NCI-H526 treated with DMSO at 0.1 percent for 48 hours (cell line): Measurements from ENCODE around the gene KCNJ9.

Source experiments
- DNase-seq: peaks from one replicate; lab custom pipeline; 2025; lab: John Stamatoyannopoulos, UW

The KCNJ9 gene

GRCh38 chr1:160087118-160087662 is 5.9 kb downstream of the KCNJ9 start:
- DNase-seq: no peak

DNA sequence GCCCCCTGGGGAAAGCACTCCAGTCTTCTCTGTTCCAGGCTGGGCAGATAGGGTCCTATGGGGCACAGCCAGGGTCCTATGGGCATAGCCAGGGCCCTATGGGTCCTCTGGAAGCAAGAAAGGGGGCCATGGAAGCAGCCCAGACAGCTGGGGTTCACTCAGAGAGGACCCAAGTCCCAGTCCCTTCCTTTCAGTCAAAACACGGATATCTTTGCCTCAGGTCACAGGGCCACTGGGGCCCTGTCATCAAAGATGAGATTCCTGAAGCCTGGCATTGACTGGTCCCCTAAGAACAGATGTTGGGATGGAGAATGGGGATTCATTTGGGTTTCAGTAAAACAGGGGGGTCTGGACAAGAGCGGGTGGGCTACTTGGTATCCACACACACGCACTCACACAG is 8.5 kb downstream of the KCNJ9 start:
- no peak for DNase-seq

GRCh38 chr1:160090760-160091159 is 9.4 kb downstream of the KCNJ9 start:
- DNase-seq: no peak

DNA sequence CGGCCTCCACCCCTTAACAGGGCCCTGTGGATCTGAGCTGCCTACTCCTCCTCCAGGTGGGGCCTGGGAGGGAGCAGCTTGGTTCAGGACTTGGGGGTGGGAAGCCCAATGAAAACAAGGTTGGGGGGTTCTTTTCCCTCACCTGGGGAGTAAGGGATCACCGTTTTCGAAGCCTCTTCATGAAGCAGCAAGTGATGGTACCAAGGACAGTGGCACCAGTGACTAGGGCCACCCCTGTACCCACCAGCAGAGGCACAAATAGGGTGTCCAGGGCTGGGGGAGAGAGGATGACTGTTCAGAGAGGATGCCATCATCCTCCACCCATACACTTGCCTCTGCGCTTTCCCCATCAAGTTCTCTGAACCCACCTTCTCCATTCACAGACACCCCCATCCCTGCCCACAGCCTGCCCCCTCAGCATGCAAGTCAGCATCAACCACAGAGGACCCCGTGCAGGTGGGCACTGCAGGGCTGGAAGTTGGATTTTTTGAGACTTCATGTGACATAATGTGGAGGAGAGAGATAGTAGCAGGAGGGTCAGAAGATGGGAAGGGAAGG is 10.4 kb downstream of the KCNJ9 start:
- DNase-seq: no peak

GRCh38 chr1:160092366-160093068 is 11.2 kb downstream of the KCNJ9 start:
- DNase-seq: no peak

DNA sequence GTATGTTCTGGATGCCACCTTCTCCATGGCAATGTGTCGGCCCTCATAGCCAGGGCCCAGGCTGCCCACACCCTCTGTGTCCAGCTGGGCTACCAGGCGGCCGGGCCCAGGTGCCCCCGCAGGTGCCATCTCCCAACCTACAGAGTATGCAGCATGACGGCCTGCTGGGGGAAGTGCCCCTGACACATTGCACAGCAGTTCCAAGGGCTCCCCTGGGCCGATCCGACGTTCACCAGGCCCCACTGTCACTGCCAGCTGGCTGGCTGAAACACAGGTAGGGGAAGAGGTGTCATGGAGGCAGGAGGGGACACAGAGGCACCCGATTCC is 11.7 kb downstream of the KCNJ9 start:
- DNase-seq: no peak

GRCh38 chr1:160093624-160094290 is 12.4 kb downstream of the KCNJ9 start:
- no peak for DNase-seq

- no peak for DNase-seq
Measured at GRCh38 chr1:160094291-160094625, 12.9 kb downstream of the KCNJ9 start.

DNA sequence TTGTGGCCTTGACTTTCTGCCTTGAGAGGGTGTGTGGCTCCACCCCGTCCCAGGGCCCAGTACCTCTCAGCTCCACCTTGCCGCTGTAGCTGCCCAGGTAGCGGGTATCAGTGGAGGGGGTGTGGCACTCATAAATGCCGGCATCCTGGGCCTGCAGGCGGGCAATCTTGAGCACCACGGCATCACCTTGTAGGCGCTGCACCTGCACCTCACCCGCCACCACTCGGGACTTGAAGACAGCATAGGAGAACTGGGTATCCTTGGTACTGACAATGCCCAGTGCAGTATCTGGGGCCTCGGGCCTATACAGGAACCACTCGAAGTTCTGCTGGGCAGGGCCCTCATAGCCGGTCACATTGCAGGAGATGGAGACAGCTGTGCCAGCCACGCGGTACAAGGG is 13.5 kb downstream of the KCNJ9 start:
- no peak for DNase-seq

DNA sequence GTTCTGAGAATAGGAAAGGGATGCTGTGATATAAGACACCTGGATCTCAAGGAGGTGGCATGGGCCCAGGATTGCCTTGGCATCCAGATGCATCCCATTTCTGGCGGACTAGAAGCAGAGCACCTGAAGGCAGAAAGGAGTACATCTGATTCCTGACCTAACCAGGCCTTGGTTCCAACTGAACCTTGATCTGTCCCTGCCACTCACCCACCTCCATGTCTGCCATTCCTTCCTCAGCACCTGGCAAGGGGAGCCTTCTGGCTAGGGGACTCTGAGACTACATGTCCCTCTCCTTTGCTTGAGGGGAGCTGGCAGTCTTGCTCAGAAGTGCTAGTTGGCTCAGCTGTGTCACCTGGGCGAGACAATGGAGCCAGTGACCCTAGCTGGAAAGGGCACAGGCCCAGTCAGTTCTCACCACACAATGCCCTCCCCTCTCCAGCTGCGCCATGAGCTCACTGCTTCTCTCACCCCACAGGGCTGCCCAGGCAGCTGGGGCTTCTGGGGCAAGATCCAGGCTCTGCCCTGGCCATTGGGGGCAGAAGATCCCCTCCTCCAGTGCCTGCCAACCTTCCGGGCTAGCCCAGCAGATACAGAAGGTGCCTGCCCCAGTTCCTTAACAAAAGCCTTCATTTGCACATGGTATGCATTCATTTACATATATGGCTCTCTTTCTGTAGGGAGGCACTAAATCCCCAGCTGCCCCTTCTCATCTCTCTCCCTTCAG is 14.2 kb downstream of the KCNJ9 start:
- DNase-seq: peak; percentile 81

- no peak for DNase-seq
Measured at GRCh38 chr1:160096274-160097116, 15.2 kb downstream of the KCNJ9 start.

- no peak for DNase-seq
Measured at GRCh38 chr1:160097151-160097910, 16.0 kb downstream of the KCNJ9 start.

DNA sequence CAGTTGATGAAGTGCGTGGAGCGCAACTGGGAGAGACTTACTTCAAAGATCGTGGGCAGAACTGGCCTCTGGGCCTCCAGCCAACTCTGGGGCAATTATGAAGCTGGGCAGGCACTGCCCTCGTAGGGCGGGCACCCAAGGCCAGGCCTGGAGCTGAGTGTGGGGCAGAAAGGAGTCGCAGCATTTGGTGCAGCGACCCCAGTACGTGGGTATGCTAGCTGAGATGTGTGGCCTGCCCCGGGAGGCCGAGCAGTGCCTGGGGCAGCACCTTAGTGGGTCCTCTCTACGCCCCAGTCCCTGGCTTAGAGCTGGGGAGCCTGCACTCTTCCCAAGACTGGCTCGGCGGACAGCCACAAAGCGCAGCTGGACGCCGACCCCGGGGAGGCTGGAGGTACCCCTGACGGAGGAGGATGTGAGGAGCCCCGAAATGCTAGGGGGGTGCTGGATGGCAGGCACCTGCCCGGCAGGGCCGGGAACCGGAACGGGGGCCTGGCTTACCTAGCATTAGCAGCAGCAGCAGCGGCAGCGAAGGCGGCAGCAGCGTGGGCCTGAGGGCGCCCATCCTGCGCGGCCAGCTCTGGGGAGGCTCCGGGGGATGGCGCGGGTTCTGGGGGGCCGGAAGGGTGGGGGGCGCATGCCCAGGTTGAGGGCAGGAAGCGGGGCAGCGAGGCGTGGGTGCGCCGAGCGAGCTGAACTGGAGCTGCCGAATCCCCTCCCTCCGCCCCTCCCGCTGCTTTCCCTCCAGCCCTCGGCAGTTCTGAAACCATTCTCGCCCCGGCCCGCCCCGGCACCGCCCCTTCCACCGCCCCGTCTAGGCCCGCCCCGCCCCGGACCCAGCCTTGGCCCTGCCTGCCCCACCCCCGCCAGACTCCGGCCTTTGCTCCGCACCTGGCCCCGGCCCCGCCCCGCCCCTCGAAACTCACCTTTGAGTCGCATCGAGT is 16.8 kb downstream of the KCNJ9 start, which contains the start of gene IGSF8:
IGSF8 (minus strand) TSS at position 709 of the 941 bp plus-strand sequence; CDS start at position 562, 147 bp downstream.
- DNase-seq: peak; percentile 97

GRCh38 chr1:160098852-160099561 is 17.7 kb downstream of the KCNJ9 start:
- DNase-seq: peak; percentile 97

DNA sequence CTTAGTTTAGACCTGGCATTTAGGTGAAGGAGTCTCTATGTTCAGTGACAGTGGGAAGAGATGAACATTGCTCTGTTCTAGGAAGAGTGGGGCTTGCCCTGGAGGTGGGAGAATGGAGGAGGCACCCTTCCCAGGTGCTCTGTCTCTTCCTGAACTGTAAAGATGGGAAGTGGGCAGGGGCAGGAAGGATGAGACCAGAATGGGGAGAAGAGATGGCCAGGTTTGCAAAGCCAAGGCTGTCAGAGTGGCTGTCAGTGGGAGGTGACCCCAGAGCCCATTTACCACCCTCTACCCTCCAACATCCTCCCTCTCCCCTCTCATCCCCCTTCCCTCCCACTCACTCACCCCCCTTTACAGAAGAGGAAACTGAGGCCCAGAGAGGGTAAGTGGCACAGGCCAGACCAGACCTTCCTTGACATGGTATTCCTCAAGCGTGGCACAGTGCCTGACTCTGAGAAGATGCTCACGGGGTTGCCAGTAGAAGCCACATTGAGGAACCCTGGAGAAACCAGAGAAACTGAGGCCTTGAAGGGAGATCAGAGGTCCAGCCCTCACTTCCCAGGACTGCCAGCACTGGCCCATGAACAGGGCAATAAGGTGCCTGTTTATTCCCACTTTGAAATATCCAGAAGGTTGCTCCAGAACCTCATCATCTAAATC is 18.5 kb downstream of the KCNJ9 start:
- DNase-seq: no peak

DNA sequence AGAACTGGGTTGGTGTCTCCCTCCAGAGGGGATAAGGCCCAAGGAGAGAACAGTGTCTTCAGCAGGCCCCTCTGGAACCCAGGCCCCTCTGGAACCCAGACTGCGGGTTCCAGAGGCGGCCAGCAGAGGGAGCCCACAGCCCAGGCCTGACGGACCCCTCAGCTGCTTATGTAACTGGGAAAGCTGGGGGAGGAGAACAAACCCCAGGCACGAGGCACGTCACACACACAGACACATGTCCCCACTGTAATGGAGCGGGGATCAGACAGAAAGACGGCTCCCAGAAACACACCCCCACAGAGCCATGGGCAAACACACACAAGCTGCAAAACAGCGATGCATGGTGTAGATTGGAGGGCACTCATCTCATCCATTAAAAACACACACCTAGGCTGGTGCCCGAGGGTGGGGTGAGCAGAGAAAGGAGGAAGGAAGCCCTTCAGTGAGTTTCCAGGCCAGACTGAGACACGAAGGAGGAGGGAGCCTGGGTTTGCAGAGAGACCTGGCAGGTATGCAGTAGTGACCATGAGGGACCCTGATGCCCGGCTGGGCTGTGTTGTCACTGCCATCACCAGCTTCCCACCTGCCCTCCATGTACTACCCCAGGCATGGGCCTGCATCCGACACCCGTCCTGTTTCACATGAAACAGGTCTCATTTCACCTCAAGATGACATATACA is 19.8 kb downstream of the KCNJ9 start:
- DNase-seq: peak; percentile 85

DNA sequence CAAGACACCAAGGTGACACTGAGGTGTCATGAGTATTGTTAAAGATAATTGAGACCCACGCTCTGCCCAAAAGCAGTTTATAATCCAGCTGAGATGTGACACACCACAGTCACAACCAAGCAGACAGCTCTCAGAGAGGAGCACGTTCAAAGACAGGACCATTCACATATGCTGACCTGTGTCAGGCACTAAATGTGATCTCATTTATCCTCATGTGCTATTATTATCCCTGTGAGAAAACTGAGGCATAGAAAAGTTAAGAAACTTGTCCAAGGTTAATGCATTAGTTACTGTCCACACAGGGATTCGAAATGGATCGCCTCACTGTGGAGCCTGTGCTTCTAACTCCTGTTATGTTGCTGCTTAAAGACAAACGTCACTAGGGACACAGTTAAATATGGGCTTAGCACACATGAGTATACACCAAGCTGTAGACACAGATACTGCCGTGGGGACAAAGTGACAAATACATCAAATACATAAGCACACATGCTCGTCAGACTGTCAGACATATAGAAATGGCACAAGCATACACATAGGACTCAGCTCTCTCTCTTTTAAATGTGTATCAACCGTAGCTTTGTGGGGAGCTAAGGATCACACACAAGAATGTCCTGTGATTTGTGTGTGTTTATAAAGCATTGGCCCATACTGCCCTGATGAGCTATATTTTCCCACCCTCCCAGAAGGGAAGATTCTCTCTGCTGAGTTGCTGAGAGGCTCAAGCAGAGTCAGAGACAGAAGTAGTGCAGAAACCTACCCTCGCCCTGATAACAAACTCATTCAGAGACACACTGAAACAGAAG is 20.6 kb downstream of the KCNJ9 start:
- no peak for DNase-seq
